GM21786 (cell line): ENCODE data around the gene MIXL1.
"Not testable (repeated sequence)": the region's sequence is repeated elsewhere in the genome, so short reads cannot be mapped to it uniquely, and the experiment has no call there.

Experiments
- ATAC-seq: cut with Tn5 transposase; IDR thresholded peaks from one replicate; pipeline ENCODE4 v1.9.1; 2021; ENCODE audit not compliant: unreplicated experiment

MIXL1 gene

GRCh38 chr1:226212545-226212944 lies 10.9 kb upstream of the MIXL1 start:
- ATAC-seq = no peak

GRCh38 chr1:226215239-226215638 lies 8.2 kb upstream of the MIXL1 start:
- no peak for ATAC-seq

- no peak for ATAC-seq
Observed at GRCh38 chr1:226216056-226216455, 7.4 kb upstream of the MIXL1 start.

DNA sequence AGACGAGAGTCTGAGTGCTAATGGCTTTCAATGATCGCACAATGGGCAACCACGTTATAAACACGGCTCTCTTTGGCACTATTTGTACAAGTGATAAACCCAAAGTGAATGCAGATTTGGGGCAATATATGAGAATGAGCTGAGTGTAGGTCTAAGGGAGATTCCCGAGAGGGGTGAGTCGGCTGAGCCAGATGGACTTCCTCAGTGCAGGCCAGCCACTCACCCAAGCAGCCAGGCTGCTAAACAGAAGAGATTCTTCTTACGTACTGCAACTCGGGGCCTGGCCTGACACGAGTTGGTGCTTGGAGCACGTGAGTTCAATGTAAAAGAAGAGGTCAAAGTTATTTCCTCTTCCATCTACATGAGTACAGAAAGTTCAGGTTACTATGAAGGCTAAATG lies 6.2 kb upstream of the MIXL1 start:
- no peak for ATAC-seq

DNA sequence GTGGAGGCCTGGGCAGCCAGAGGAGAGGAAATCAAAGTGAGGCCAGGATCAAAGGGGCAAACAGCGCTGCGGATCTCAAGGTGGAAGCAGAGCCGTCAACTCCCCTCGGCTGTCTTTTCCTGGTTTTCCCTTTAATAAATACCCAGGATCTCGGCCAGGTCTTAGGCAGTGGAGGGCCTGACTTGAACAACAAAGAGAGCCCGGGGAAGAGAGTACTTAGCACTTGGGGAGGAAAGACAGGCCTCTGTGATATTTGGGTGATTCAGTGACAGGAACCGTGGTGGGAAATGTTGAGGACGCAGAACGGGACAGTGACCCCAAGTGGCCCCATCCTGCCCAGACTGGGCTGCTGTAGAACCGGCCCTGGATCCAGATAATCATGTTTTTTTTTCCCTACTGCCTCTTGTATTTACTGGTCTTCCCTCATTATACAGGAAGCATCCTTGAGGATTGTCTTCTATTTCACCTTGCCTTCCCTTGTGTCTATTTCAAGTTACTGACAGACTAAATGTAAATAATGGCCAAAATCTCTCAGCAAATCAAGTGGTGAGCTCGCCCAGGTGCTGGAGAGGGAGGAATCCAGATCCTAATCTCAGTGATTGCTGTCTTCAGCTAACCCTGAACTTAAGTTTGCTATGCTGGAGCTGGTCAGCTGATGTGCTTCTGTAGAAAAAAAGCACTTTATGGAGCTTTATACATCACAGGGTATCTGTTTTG lies 2.8 kb upstream of the MIXL1 start:
- ATAC-seq = no peak

GRCh38 chr1:226222686-226223085 lies 778 bp upstream of the MIXL1 start:
- no peak for ATAC-seq

DNA sequence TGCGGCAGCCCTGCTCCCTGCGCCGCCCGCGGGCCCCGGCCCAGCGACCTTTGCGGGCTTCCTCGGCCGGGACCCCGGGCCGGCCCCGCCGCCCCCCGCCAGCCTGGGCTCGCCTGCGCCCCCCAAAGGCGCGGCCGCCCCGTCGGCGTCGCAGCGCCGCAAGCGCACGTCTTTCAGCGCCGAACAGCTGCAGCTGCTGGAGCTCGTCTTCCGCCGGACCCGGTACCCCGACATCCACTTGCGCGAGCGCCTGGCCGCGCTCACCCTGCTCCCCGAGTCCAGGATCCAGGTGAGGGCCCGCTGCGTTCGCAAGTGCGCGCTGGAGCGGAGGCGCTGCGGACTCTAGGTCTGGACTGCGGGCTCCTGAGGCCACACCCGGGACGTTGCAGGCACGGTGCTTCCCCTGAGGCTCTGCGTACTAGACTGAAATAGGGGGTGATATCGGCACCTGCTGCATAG lies 351 bp downstream of the MIXL1 start:
- peak; percentile 79 for ATAC-seq

DNA sequence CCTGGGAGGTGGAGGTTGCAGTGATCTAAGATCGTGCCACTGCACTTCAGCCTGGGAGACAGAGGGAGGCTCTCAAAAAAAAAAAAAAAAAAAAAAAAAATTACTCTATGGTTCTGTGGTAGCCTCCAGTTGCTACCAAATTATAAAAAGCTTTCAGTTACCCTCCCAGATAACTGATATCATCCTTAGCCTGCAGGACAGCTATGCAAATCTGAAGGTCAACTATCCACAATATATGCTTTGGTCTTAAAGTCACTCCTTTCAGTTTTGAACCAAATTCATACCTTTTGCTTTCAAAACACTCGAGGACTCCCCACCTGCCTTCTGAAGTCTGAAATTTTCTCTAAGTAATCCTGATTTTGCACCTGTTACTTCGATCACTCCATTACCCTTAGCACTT lies 3.1 kb downstream of the MIXL1 start:
- ATAC-seq = no peak

GRCh38 chr1:226233293-226233692 lies 9.8 kb downstream of the MIXL1 start:
- ATAC-seq = peak; percentile 84

DNA sequence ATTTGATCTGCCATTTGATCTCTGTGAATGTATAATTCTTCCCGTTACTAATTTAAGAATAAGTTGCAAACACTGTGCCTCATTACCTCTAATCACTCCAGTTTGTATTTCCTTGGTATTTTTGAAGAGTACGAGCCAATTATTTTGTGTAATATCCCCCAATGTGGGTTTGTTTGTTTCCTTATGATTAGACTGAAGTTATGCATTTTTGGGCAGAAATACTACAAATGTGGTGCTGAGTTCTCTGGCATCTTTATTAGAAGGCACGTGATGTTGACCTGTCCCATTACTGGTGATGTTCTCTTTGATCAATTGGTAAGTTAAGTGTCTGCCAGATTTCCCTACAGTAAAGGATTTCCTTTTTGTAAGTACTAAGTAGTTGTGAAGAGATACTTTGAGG lies 10.3 kb downstream of the MIXL1 start:
- ATAC-seq = no peak

DNA sequence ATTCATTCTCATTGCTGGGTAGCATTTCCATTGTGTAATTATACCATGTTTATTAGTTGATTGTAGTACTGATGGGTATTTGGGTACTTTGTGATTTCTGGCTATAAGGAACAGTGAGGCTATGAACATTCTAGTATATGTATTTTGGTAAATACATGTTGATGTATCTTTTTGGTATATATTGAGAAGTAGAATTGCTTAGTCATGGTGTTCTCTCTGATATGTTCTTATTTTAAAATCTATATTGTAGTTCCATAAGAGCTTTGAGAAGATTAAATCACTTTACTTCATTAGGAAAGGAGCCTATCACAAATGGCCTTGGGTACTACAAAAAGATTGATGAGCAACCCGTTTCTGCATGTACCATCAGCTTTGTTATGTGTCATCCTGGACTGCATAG lies 13.4 kb downstream of the MIXL1 start:
- ATAC-seq = no peak

- ATAC-seq = no peak
Observed at GRCh38 chr1:226239421-226239820, 16.0 kb downstream of the MIXL1 start.

- no peak for ATAC-seq
Observed at GRCh38 chr1:226248091-226248490, 24.6 kb downstream of the MIXL1 start.

DNA sequence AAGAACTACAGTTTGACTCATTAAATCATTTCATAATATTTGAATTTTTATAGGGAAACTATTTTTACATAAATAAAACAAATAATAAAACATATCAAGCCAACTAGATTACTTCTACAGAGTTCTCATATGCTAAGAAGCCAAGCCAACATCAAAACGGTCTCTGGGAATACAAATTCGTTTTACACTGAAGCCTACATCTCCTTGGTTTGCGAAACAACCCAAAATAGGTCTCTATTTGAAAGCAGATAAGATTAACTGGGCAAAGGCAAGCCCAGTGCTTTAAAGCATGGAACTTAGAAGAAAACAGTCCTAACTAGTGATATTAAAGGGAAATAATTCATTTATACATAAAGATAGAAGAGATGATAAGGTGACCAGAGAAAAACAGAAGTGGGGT lies 25.3 kb downstream of the MIXL1 start:
- ATAC-seq = no peak

GRCh38 chr1:226250511-226250910 lies 27.0 kb downstream of the MIXL1 start:
- ATAC-seq = no peak

- ATAC-seq = not testable (repeated sequence)
Observed at GRCh38 chr1:226252841-226253240, 29.4 kb downstream of the MIXL1 start.

- ATAC-seq = no peak
Observed at GRCh38 chr1:226253933-226254332, 30.5 kb downstream of the MIXL1 start.

DNA sequence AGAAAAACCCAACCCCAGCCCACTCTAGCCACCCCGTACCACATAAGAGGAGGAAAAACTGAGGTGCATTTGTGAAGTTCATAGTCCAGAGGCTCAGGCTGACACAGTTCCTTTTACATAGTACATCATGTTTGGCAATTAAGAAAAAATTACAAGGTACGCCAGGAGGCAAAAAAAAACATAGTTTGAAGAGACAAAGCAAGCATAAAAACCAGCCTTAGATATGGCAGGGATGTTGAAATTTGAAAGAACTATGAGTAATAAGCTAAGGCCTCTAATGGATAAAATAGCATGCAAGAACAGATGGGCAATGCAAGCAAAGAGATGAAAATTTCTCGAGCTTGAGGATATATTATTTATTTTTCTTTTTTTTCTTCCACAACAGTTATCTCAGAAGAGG lies 31.9 kb downstream of the MIXL1 start:
- ATAC-seq = no peak

GRCh38 chr1:226261818-226262217 lies 38.4 kb downstream of the MIXL1 start:
- no peak for ATAC-seq

- ATAC-seq = no peak
Observed at GRCh38 chr1:226268421-226269124, 45.1 kb downstream of the MIXL1 start.

DNA sequence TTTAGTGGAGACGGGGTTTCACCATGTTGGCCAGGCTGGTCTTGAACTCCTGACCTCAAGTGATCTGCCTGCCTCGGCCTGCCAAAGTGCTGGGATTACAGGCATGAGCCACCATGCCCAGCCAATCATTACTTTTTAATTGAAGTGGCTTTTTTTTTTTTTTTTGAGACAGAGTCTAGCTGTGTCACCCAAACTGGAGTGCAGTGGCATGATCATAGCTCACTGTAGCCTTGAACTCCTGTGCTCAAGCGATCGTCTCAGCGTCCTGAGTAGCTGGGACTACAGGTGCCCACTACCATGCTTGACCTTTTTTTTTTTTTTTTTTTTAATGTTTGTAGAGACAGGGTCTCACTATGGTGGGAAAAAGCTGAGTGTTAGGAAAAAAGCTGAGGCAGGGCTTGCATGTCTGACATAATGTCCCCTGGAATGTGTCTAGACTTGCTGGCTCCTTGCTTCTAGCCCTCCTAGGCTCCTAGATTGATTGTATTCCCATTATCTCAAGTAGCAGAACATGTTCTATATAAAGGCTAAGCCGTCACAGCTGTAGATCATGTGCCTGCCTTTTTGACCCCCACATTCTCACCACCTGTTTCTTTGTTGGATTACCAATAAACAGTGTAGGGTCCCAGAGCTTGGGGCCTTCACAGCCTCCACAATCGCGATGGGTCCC lies 48.9 kb downstream of the MIXL1 start:
- ATAC-seq = not testable (repeated sequence)

DNA sequence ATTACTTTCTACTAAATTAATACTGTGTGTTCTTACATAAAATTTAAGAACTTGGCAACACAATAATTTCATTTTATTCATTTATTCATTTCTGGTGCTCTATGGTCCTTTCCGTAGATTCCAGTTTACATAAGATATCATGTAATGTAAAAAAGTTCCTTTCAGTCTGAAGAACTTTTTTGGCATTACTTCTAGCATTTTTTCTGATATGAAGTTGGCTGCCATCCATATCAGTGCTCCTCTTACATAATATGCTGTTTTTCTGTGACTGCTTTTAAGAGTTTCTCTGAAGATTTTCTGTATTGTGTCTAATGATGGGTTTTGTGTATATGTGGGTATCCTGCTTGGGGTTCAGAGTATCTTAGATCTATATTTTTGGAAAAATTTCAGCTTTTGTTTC lies 50.7 kb downstream of the MIXL1 start:
- ATAC-seq = no peak
